ENCODE measurements around the gene HSF5. TPM values are rescaled to one million over a fixed set of nuclear protein-coding genes. Genes with fewer than 3 reads are reported as not detected.

The HSF5 gene
- total RNA-seq, 4 donors from 2014 or later = not detected

DNA sequence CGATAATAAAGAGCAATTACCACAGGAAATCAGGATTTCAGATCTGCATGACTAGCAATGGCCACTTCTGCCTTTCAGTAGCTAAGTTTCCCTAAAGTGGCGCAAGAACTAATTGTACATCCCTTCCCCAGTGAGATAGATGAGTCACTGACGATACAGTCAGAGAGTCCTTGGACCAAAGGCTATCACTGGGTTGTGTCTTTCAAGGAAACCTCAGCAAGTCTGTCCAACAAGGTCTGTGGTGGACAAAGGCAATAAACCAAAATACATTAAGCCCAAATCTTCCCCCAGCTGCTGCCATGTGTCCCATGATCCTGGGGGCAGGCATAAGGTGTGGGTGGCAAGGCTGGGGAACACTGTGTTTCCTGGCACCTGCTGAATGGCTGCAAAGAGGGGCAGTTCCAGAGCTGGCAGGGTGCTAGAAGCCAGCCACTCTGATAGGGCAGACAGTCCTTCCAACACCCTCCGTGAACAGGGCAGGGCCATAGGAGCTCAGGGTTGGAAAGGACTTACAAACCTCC, 46.8 kb upstream of the HSF5 start:
- peak in 1 of 2 donors; percentile 47 for ATAC-seq
- in situ Hi-C loops (cut with MboI; ENCODE audit: low sequenced_read_pairs in 4 of 4) (no loop called here), intact Hi-C loops (cut with DNase I; ENCODE audit: low total_unique reads) (loop anchor here (5.0 kb wide), 1 partner anchor 157 kb away; the partner anchor contains the start of genes RAD51C and TEX14)
- Histone ChIP-seq H3K9me3 (no peaks in the 10 kb centered on the region), H3K36me3 (no peaks in the 10 kb centered on the region), H3K4me1 (peaks cover 6 to 7% of the 10 kb centered on the region in 2 donors), H3K27me3 (no peaks in the 10 kb centered on the region), H3K4me3 (no peak overlapping the region), H3K27ac (no peak overlapping the region)
- no peak for TF ChIP-seq POLR2A (IDR thresholded peaks at IDR 0.05)
- TF ChIP-seq CTCF (IDR thresholded peaks at IDR 0.05 in 4 of 5, conservative IDR thresholded peaks at IDR 0.05 in 1 of 5) = no peak
- DNase-seq = no peak

DNA sequence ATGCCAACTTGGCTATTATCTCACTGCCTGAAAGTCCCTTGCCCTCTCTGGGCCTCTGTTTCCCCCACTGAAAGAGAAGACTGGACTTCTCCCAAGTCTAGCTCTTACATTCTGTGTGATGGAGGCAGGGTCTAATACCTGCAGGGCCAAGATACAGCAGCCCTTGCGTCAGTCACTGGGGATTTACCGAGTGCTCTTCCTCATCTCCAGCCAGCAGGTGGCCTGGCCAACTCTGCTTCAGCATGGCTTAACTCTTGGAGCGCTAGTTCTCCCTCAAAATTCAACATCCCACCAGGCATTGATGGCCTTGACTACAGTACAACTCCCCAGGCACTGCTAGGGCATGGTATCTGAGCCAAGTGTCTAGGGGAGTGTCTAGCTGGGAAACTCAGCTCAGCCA, 46.1 kb upstream of the HSF5 start:
- in situ Hi-C loops (cut with MboI; ENCODE audit: low sequenced_read_pairs in 4 of 4) = no loop called here
- H3K4me1 ChIP-seq = peaks cover 6 to 7% of the 10 kb centered on the region in 2 donors
- TF ChIP-seq CTCF (IDR thresholded peaks at IDR 0.05 in 4 of 5, conservative IDR thresholded peaks at IDR 0.05 in 1 of 5) (no peak), POLR2A (IDR thresholded peaks at IDR 0.05) (no peak)
- H3K9me3 ChIP-seq = no peaks in the 10 kb centered on the region
- intact Hi-C loops (cut with DNase I; ENCODE audit: low total_unique reads) = loop anchor here (5.0 kb wide), 1 partner anchor 158 kb away; the partner anchor contains the start of genes RAD51C and TEX14
- DNase-seq (no peak), ATAC-seq (no peak)
- H3K36me3 ChIP-seq = no peaks in the 10 kb centered on the region
- no peak overlapping the region for H3K27ac ChIP-seq
- H3K4me3 ChIP-seq = no peak overlapping the region
- no peaks in the 10 kb centered on the region for H3K27me3 ChIP-seq

GRCh38 chr17:58533616-58534188, 45.5 kb upstream of the HSF5 start:
- intact Hi-C loops (cut with DNase I; ENCODE audit: low total_unique reads) (loop anchor here (5.0 kb wide), 1 partner anchor 159 kb away; the partner anchor contains the start of genes RAD51C and TEX14), in situ Hi-C loops (cut with MboI; ENCODE audit: low sequenced_read_pairs in 4 of 4) (no loop called here)
- Histone ChIP-seq H3K27ac (no peak overlapping the region), H3K36me3 (no peaks in the 10 kb centered on the region), H3K4me1 (peaks cover 6 to 7% of the 10 kb centered on the region in 2 donors), H3K27me3 (no peaks in the 10 kb centered on the region), H3K4me3 (no peak overlapping the region), H3K9me3 (no peaks in the 10 kb centered on the region)
- DNase-seq (no peak), ATAC-seq (no peak)
- no peak for TF ChIP-seq CTCF (IDR thresholded peaks at IDR 0.05 in 4 of 5, conservative IDR thresholded peaks at IDR 0.05 in 1 of 5)
- no peak for TF ChIP-seq POLR2A (IDR thresholded peaks at IDR 0.05)

- Histone ChIP-seq H3K36me3 (no peaks in the 10 kb centered on the region), H3K4me3 (peak overlapping the region; percentile 61 to 92 (median 66)), H3K27me3 (no peaks in the 10 kb centered on the region), H3K4me1 (peaks cover 6 to 7% of the 10 kb centered on the region in 2 donors), H3K27ac (peak overlapping the region in 2 of 4 donors; percentile 41 to 42), H3K9me3 (no peaks in the 10 kb centered on the region)
- in situ Hi-C loops (cut with MboI; ENCODE audit: low sequenced_read_pairs in 4 of 4) (no loop called here), intact Hi-C loops (cut with DNase I; ENCODE audit: low total_unique reads) (loop anchor here (5.0 kb wide), 1 partner anchor 160 kb away; the partner anchor contains the start of genes RAD51C and TEX14)
- ATAC-seq (peak in 1 of 2 donors; percentile 11), DNase-seq (no peak)
- TF ChIP-seq POLR2A (IDR thresholded peaks at IDR 0.05) = no peak
- TF ChIP-seq CTCF (IDR thresholded peaks at IDR 0.05 in 4 of 5, conservative IDR thresholded peaks at IDR 0.05 in 1 of 5) = no peak
Measured at GRCh38 chr17:58532555-58532951, 44.3 kb upstream of the HSF5 start.
